Breast epithelium (tissue), 4 donors: ENCODE results near the gene CCT3. TPM values are rescaled to one million over a fixed set of nuclear protein-coding genes. Genes with fewer than 3 reads are reported as not detected.

ENCODE experiments used
- DNase-seq, 2 donors: peaks; one replicate each; pipeline ENCODE4 v3.0.0-alpha.2; 2019; ENCODE audit warnings: low spot score in 2 of 2
- H3K27ac ChIP-seq, 2 donors: fragments of 200-600 bp; sonication (generic) in 1 of 2; one replicate each; pipeline ENCODE4 v1.5.1; 2016 to 2019; ENCODE audit warnings: mild to moderate bottlenecking in 1 of 2
- H3K27me3 ChIP-seq, 2 donors: fragments of 200-600 bp; sonication (generic) in 1 of 2; one replicate each; pipeline versions ENCODE4 v1.5.1 to v1.6.0; 2017 to 2019; ENCODE audit warnings: control low read depth in 1 of 2, mild to moderate bottlenecking in 1 of 2
- H3K36me3 ChIP-seq: fragments of 200-600 bp; one replicate; pipeline ENCODE4 v1.5.1; 2019
- H3K4me1 ChIP-seq, 2 donors: fragments of 200-600 bp; sonication (generic); one replicate each; pipeline ENCODE4 v1.5.1; 2016 to 2019; ENCODE audit warnings: control low read depth in 1 of 2
- H3K4me3 ChIP-seq, 3 donors: fragments of 200-600 bp; sonication (generic); 1 replicate in 2 of 3; 2 replicates in 1 of 3; pipeline ENCODE4 v1.5.1; 2016 to 2019; ENCODE audit warnings: mild to moderate bottlenecking in 3 of 3, moderate library complexity in 2 of 3
- H3K9me3 ChIP-seq, 2 donors: fragments of 200-600 bp; sonication (generic) in 1 of 2; one replicate each; pipeline ENCODE4 v1.5.1; 2016 to 2019; ENCODE audit warnings: control low read depth in 1 of 2
- CTCF ChIP-seq, 3 donors: fragments of 450-650 bp; IDR thresholded peaks; one replicate each; pipeline ENCODE4 v1.5.1; 2016 to 2017; ENCODE audit warnings: antibody characterized with exemption in 3 of 3, mild to moderate bottlenecking in 3 of 3, moderate library complexity in 3 of 3
- POLR2A ChIP-seq: fragments of 450-650 bp; IDR thresholded peaks from one replicate; pipeline ENCODE4 v1.6.1; 2016; ENCODE audit warnings: antibody characterized with exemption, mild to moderate bottlenecking, moderate library complexity
- POLR2AphosphoS5 ChIP-seq, 3 donors: sonication (generic); formaldehyde crosslinking; IDR thresholded peaks; one replicate each; pipeline ENCODE4 v1.6.1; 2017; ENCODE audit warnings: antibody characterized with exemption in 3 of 3
- intact Hi-C: fragments of 100-400 bp; cut with DNase I; formaldehyde crosslinking; loops from one replicate; pipeline ENCODE4 v1.15.1; 2023; ENCODE audit warnings: low total_unique reads
- total RNA-seq, 3 donors: library from RNA; depleted of rRNA; stranded (reverse); fragments of >200 nt; gene quantifications; one replicate each; pipeline ENCODE4 v1.1.0, GENCODE V29; 2016

Gene CCT3
- total RNA-seq, 3 donors from 2014 or later = 150 to 263 (median 262) TPM

GRCh38 chr1:156293098-156293434, 45.0 kb downstream of the CCT3 start:
- TF ChIP-seq POLR2AphosphoS5 (IDR thresholded peaks at IDR 0.05) (no peak), POLR2A (no peak), CTCF (IDR thresholded peaks at IDR 0.05) (no peak)
- no peaks in the 10 kb centered on the region for H3K27me3 ChIP-seq
- no peaks in the 10 kb centered on the region for H3K36me3 ChIP-seq
- no peaks in the 10 kb centered on the region for H3K9me3 ChIP-seq
- H3K4me1 ChIP-seq = peaks cover 0 to 3% of the 10 kb centered on the region in 2 donors
- no peak overlapping the region for H3K4me3 ChIP-seq
- intact Hi-C loops = loop anchor here (2.0 kb wide), 1 partner anchor 210 kb away; the partner anchor contains the start of gene MEX3A
- DNase-seq = no peak
- H3K27ac ChIP-seq = peak overlapping the region in 1 of 2 donors; percentile 62

- TF ChIP-seq POLR2A (no peak), POLR2AphosphoS5 (IDR thresholded peaks at IDR 0.05) (peak in 1 of 3 donors; percentile 57), CTCF (IDR thresholded peaks at IDR 0.05) (no peak)
- H3K4me1 ChIP-seq = peaks cover 0 to 3% of the 10 kb centered on the region in 2 donors
- no peaks in the 10 kb centered on the region for H3K36me3 ChIP-seq
- no peaks in the 10 kb centered on the region for H3K27me3 ChIP-seq
- H3K9me3 ChIP-seq = no peaks in the 10 kb centered on the region
- peak; percentile 70 to 74 for DNase-seq
- H3K27ac ChIP-seq = peak overlapping the region; percentile 72 to 90
- peak overlapping the region; percentile 40 to 68 (median 51) for H3K4me3 ChIP-seq
- intact Hi-C loops = loop anchor here (2.0 kb wide), 1 partner anchor 209 kb away; the partner anchor contains the start of gene MEX3A
Observed at GRCh38 chr1:156291226-156292061, 46.6 kb downstream of the CCT3 start.

- no peaks in the 10 kb centered on the region for H3K36me3 ChIP-seq
- H3K27ac ChIP-seq = no peak overlapping the region
- H3K4me1 ChIP-seq = peaks cover 0 to 2% of the 10 kb centered on the region in 2 donors
- H3K9me3 ChIP-seq = no peaks in the 10 kb centered on the region
- intact Hi-C loops = no loop called here
- TF ChIP-seq POLR2AphosphoS5 (IDR thresholded peaks at IDR 0.05) (no peak), CTCF (IDR thresholded peaks at IDR 0.05) (no peak), POLR2A (no peak)
- DNase-seq = no peak
- H3K27me3 ChIP-seq = no peaks in the 10 kb centered on the region
- no peak overlapping the region for H3K4me3 ChIP-seq
Observed at GRCh38 chr1:156289857-156290256, 48.2 kb downstream of the CCT3 start.

GRCh38 chr1:156286061-156286460, 52.0 kb downstream of the CCT3 start:
- no peak for DNase-seq
- no peak overlapping the region for H3K27ac ChIP-seq
- H3K27me3 ChIP-seq = no peaks in the 10 kb centered on the region
- no peak overlapping the region for H3K4me3 ChIP-seq
- H3K36me3 ChIP-seq = no peaks in the 10 kb centered on the region
- peaks cover 0 to 17% of the 10 kb centered on the region in 2 donors for H3K4me1 ChIP-seq
- H3K9me3 ChIP-seq = no peaks in the 10 kb centered on the region
- TF ChIP-seq CTCF (IDR thresholded peaks at IDR 0.05) = no peak
- TF ChIP-seq POLR2AphosphoS5 (IDR thresholded peaks at IDR 0.05) = no peak
- no peak for TF ChIP-seq POLR2A
- intact Hi-C loops = no loop called here

GRCh38 chr1:156285437-156285836, 52.7 kb downstream of the CCT3 start:
- intact Hi-C loops = no loop called here
- DNase-seq = no peak
- Histone ChIP-seq H3K4me3 (no peak overlapping the region), H3K27me3 (no peaks in the 10 kb centered on the region), H3K36me3 (no peaks in the 10 kb centered on the region), H3K4me1 (peaks cover 0 to 18% of the 10 kb centered on the region in 2 donors), H3K9me3 (no peaks in the 10 kb centered on the region), H3K27ac (peak overlapping the region; percentile 57 to 60)
- no peak for TF ChIP-seq CTCF (IDR thresholded peaks at IDR 0.05)
- TF ChIP-seq POLR2AphosphoS5 (IDR thresholded peaks at IDR 0.05) = no peak
- no peak for TF ChIP-seq POLR2A
